Mucosa of descending colon (tissue), 3 donors: Measurements from ENCODE around the gene DNM3. TPM values are rescaled to one million over a fixed set of nuclear protein-coding genes. Genes with fewer than 3 reads are reported as not detected.

ENCODE experiments used
- ATAC-seq: fragments of 200-7000 bp; cut with Tn5 transposase; one replicate; pipeline ENCODE4 v1.9.1; 2020; ENCODE audit warnings: mild to moderate bottlenecking, moderate library complexity
- DNase-seq, 3 donors: peaks; one replicate each; pipeline ENCODE4 v3.0.0-alpha.2; 2020
- H3K36me3 ChIP-seq: fragments of 200-600 bp; one replicate; pipeline ENCODE4 v1.8.0; 2021; ENCODE audit warnings: low read depth, mild to moderate bottlenecking
- H3K4me1 ChIP-seq: fragments of 200-600 bp; one replicate; pipeline ENCODE4 v1.8.0; 2021; ENCODE audit warnings: low read depth, mild to moderate bottlenecking
- H3K4me3 ChIP-seq: fragments of 200-600 bp; one replicate; pipeline ENCODE4 v1.8.0; 2021; ENCODE audit warnings: mild to moderate bottlenecking
- H3K9me3 ChIP-seq: fragments of 200-600 bp; one replicate; pipeline ENCODE4 v1.8.0; 2021; ENCODE audit warnings: mild to moderate bottlenecking
- intact Hi-C, 2 donors: fragments of 100-400 bp; cut with DNase I in 1 of 2; cut with micrococcal nuclease in 1 of 2; formaldehyde crosslinking; loops; one replicate each; pipeline versions ENCODE4 v1.11.0 to v1.11.1; 2022; cut with DNase I, micrococcal nuclease
- total RNA-seq, 3 donors: library from RNA; stranded (reverse); fragmentation: NEBNext Ultra II Directional in 2 of 3; extraction: Animal tissue kit (Norgen Biotek cat#: 25700) in 2 of 3; gene quantifications; one replicate each; pipeline versions ENCODE4 v1.2.1 to v1.2.4, GENCODE V29; 2021 to 2023
- TF ChIP-seq, protein P1 (sequence below): fragments of 200-600 bp; IDR thresholded peaks from one replicate; pipeline ENCODE4 v1.8.0; 2022; ENCODE audit warnings: antibody characterized with exemption, mild to moderate bottlenecking
- donor health status: DM: no; HTN: no; CAD: no; lungs with moderate emphysema.
- donor health status: DM: no; HTN: no; CAD: no.
- donor health status: DM: no; HTN: yes; CAD: no.

The DNM3 gene
- total RNA-seq, 3 donors from 2014 or later = 1.4 to 6.4 (median 2.1) TPM

DNA sequence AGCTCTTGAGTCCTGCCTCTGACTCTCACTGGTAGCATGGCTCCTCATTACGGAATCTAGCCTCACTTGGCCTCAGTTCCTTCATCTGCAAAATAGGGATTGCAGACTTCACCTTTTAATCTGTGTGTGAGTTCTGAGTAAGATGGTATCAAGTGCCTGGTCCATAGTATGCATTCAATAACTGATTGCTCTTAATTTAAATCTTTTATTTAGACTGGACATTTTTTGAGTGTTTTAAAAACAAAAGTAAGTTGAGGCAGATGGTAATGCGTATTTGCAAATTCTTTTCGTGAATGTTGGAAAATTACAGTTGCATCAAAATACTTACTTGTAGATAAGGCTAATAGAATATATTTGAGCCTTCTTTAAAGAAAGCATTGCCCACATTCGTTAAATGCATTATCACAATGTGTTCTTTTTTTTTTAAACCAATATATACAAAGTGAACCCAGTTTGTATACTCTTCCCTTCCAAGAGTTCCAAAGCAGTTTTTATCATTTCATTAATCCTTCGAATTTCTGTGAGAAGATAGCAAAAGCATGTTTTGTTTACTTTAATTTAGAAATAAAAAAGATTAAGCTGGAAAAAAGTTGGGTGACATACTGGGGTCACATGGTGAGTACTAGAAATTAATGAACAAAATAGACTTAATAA is 8.1 kb downstream of the DNM3 start:
- TF ChIP-seq, protein P1, sequence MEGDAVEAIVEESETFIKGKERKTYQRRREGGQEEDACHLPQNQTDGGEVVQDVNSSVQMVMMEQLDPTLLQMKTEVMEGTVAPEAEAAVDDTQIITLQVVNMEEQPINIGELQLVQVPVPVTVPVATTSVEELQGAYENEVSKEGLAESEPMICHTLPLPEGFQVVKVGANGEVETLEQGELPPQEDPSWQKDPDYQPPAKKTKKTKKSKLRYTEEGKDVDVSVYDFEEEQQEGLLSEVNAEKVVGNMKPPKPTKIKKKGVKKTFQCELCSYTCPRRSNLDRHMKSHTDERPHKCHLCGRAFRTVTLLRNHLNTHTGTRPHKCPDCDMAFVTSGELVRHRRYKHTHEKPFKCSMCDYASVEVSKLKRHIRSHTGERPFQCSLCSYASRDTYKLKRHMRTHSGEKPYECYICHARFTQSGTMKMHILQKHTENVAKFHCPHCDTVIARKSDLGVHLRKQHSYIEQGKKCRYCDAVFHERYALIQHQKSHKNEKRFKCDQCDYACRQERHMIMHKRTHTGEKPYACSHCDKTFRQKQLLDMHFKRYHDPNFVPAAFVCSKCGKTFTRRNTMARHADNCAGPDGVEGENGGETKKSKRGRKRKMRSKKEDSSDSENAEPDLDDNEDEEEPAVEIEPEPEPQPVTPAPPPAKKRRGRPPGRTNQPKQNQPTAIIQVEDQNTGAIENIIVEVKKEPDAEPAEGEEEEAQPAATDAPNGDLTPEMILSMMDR = no peak
- intact Hi-C loops = no loop called here
- no peaks in the 10 kb centered on the region for H3K4me1 ChIP-seq
- H3K9me3 ChIP-seq = no peaks in the 10 kb centered on the region
- no peak for DNase-seq
- ATAC-seq = no peak
- H3K4me3 ChIP-seq = no peak overlapping the region
- H3K36me3 ChIP-seq = no peaks in the 10 kb centered on the region

DNA sequence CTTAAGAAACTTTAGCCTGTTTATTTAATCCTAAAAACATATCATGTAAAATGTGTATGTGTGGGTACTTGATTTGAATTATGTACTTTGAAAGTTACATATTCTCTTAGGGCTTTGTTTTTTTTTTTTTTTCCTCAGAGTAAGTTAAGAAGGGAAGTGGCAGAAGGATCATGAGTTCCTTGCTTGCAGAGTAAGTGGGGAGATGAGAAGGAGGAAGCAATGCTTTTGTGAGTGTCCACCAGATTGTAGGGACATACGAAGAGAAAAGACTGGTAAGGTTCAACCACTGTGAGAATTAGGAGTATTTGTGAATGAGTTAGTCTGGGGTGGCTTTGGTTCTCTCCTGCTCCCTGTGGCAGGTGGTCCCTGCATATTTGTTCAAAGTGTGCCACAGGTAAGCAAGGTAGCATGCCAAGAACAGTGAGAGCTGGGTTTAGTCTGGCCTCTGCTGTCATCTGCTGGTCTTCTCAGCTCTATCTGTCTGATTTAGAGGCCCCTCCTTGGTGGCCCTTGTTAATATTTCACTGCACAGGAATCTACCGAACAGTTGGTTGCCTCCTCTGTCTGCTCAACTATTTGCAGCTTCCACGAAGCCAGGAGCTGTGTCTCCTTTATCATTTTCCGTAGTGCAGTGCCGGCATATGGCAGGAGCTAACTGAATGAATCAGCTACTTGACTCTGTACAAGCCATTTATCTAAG is 9.5 kb downstream of the DNM3 start:
- no peak for ATAC-seq
- Histone ChIP-seq H3K4me3 (no peak overlapping the region), H3K9me3 (no peaks in the 10 kb centered on the region), H3K36me3 (no peaks in the 10 kb centered on the region), H3K4me1 (no peaks in the 10 kb centered on the region)
- intact Hi-C loops = no loop called here
- TF ChIP-seq, protein P1 = no peak
- DNase-seq = no peak

DNA sequence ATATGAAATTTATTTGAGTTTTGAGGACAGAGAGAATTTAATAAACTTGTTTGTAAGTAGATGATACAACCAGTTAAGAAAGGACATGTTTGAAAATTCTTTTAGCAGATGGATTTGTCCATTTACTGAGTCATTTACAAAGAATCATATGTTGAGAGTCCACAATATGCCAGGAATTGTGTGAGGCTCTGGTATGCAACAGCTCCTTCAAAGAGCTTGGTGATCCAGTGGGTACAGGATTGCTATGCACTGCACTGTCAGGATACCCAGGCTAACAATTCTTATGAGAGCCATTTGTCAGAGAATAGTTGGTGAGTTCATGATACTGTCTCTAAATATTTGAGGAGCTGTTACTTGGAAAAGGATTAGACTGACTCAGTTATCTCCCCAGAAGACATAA is 11.0 kb downstream of the DNM3 start:
- Histone ChIP-seq H3K36me3 (no peaks in the 10 kb centered on the region), H3K4me1 (no peaks in the 10 kb centered on the region), H3K9me3 (no peaks in the 10 kb centered on the region), H3K4me3 (no peak overlapping the region)
- no peak for DNase-seq
- TF ChIP-seq, protein P1 = no peak
- intact Hi-C loops = no loop called here
- no peak for ATAC-seq

DNA sequence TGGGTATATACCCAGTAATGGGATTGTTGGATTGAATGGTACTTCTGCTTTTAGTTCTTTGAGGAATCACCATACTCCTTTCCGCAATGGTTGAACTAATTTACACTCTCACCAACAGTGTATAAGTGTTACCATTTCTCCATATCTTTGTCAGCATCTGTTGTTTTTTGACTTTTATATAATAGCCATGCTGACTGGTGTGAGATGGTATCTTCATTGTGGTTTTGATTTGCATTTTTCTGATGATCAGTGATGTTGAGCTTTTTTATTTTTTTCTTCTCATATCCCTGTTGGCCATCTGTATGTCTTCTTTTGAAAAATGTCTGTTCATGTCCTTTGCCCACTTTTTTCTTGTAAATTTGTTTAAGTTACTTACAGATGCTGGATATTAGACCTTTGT is 14.1 kb downstream of the DNM3 start:
- Histone ChIP-seq H3K4me3 (no peak overlapping the region), H3K36me3 (no peaks in the 10 kb centered on the region), H3K4me1 (no peaks in the 10 kb centered on the region), H3K9me3 (no peaks in the 10 kb centered on the region)
- TF ChIP-seq, protein P1 = no peak
- ATAC-seq (no peak), DNase-seq (no peak)
- intact Hi-C loops = no loop called here

DNA sequence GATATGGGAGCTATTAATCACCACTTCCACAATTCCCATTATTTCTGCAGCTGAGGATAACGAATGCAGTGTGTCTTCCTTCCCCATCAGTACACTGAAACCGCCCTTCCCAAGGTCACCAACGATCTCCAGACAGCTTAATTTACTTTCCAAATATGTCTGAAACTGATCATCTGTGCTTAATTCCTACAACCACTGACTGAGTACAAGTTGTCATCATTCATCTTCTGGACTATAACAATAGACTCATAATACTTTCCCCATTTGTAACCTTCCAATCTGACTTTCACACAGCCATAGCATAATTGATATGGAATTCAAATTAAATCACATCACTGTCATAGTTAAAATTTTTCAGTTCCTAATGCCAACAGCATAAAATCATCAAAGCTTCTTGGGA is 17.4 kb downstream of the DNM3 start:
- intact Hi-C loops = no loop called here
- H3K9me3 ChIP-seq = no peaks in the 10 kb centered on the region
- DNase-seq = no peak
- H3K4me3 ChIP-seq = no peak overlapping the region
- ATAC-seq = no peak
- no peaks in the 10 kb centered on the region for H3K4me1 ChIP-seq
- TF ChIP-seq, protein P1 = no peak
- H3K36me3 ChIP-seq = no peaks in the 10 kb centered on the region
